Sigmoid colon (tissue), 3 donors: Measurements from ENCODE around the gene OPCML.

ENCODE experiments used
- POLR2A ChIP-seq, 2 donors: fragments of 450-650 bp; IDR thresholded peaks; one replicate each; pipeline ENCODE4 v1.6.1; 2016; ENCODE audit warnings: antibody characterized with exemption in 2 of 2, mild to moderate bottlenecking in 2 of 2, moderate library complexity in 2 of 2
- TF ChIP-seq, protein P1 (sequence below), 4 experiments: fragments of 450-650 bp in 3 of 4; fragments of 200-600 bp in 1 of 4; IDR thresholded peaks; one replicate each; pipeline ENCODE4 v1.5.1; 2016 to 2019; ENCODE audit warnings: antibody characterized with exemption in 4 of 4, mild to moderate bottlenecking in 3 of 4, moderate library complexity in 2 of 4

DNA sequence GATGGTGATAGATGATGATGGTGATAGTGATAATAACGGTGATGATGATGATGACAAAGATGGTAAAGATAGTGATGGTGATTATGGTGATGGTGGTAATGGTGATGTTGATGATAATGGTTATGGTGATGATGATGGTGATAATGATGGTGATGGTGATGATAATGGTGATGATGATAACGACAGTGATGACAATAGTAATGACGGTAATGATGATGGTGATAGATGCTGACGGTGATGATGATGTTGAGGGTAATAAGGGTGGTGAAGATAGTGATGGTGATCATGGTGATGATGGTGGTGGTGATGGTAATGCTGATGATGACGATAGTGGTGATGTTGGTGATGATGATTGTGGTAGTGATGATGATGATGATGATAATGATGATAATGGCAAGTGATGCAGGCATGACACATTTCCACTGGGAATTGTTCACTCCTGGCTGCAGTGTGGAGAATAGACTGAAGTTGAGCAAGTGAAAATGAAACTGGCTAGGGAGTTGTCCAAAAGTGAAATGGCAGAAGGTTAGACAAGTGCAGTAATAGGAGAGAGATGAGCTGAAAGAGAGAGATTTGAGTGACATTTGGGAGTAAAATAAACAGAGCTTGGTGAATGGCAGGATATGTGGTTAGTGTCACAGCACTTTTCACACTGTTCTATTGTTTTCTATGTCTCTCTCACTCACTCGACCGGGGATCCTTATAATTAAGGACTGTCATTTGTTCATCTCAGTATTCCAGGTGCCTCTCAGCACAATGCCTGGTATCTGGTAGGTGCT lies 992.5 kb downstream of the OPCML start:
- TF ChIP-seq, protein P1, sequence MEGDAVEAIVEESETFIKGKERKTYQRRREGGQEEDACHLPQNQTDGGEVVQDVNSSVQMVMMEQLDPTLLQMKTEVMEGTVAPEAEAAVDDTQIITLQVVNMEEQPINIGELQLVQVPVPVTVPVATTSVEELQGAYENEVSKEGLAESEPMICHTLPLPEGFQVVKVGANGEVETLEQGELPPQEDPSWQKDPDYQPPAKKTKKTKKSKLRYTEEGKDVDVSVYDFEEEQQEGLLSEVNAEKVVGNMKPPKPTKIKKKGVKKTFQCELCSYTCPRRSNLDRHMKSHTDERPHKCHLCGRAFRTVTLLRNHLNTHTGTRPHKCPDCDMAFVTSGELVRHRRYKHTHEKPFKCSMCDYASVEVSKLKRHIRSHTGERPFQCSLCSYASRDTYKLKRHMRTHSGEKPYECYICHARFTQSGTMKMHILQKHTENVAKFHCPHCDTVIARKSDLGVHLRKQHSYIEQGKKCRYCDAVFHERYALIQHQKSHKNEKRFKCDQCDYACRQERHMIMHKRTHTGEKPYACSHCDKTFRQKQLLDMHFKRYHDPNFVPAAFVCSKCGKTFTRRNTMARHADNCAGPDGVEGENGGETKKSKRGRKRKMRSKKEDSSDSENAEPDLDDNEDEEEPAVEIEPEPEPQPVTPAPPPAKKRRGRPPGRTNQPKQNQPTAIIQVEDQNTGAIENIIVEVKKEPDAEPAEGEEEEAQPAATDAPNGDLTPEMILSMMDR (IDR thresholded peaks at IDR 0.05) = no peak
- TF ChIP-seq POLR2A (IDR thresholded peaks at IDR 0.05) = no peak
